Hematopoietic multipotent progenitor cell treated with erythropoietin and hydrocortisone succinate and interleukin-3 and kit ligand, for 17 days (in vitro differentiated cells): ENCODE results near the gene FHOD3.

ENCODE experiments used
- DNase-seq: peaks from one replicate; pipeline ENCODE4 v3.0.0-alpha.2; 2015; ENCODE audit warnings: low spot score

FHOD3 gene

DNA sequence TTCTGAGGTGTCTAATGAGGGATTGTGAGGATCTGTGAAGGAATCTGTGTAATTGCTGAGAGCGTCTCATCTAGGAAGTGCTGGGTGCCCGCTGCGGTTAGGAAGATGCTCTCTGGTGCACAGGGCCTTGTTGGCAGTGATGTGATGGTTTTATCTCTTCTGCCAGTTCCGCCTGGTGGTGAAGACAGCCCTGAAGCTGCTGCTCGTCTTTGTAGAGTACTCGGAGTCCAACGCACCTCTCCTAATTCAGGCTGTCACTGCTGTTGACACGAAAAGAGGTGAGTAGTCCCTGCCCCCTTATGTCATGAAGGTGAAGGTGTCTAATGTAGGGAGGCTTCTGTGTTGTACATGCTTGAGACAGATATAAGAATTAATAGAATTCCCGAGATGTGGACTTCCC is 297.1 kb downstream of the FHOD3 start:
- no peak for DNase-seq

- DNase-seq: no peak
Observed at GRCh38 chr18:36595046-36595817, 297.7 kb downstream of the FHOD3 start.

GRCh38 chr18:36595818-36596215 is 298.3 kb downstream of the FHOD3 start:
- DNase-seq: no peak

GRCh38 chr18:36597636-36598035 is 300.1 kb downstream of the FHOD3 start:
- no peak for DNase-seq

- DNase-seq: no peak
Observed at GRCh38 chr18:36600548-36600947, 303.0 kb downstream of the FHOD3 start.

GRCh38 chr18:36601316-36601715 is 303.8 kb downstream of the FHOD3 start:
- DNase-seq: no peak

DNA sequence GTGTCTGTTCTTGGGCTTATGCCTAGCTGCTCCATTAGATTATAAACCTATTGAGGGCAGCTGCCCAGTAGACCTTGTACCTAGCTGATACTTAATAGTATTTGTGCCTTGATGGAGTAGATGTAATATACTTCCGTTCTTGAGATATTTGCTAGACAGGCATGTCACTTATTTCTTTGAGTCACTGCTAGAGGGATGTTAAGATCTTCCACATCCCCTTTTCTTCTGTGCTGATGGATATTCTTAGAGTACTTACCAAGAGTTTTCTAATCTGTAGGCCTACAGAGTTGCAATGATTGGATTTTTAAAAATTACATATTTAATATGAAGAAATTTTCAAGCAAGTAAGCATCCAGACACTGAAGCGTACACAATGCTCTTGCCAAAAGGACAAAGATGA is 304.6 kb downstream of the FHOD3 start:
- no peak for DNase-seq

DNA sequence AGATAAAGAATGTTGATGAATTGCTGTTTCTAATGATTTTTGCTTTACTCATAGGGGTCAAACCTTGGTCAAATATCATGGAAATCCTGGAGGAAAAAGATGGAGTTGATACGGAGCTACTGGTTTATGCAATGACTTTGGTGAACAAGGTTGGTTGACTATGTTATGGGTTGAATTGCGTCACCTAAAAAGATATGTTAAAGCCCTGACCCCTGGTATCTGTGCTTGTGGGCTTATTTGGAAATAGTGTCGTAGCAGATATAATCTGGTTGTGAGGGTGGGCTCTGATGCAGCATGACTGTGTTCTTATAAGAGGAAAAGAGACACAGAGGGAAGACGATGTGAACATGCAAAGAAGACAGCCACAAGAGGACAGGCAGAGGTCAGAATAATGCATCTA is 305.1 kb downstream of the FHOD3 start:
- DNase-seq: no peak

- no peak for DNase-seq
Observed at GRCh38 chr18:36608107-36608506, 310.6 kb downstream of the FHOD3 start.

DNA sequence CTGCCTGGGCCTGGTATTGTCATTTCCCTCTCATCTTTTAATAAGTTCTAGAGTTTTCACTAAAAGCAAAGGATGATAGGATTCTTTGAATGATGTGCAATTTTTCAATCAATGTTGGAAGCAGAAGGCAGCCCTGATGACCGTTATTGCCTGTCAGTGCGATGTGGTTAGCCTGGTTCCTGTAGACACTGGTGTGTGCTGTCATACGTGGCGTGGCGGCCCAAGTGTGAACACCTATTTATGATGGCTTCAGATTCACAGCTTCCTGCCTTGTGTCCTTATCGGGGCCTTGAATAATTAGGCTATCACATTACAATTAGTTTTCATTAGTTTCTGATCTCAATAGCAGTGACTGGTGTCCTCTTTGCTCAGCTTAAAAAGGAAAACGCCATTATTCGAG is 312.7 kb downstream of the FHOD3 start:
- no peak for DNase-seq

DNA sequence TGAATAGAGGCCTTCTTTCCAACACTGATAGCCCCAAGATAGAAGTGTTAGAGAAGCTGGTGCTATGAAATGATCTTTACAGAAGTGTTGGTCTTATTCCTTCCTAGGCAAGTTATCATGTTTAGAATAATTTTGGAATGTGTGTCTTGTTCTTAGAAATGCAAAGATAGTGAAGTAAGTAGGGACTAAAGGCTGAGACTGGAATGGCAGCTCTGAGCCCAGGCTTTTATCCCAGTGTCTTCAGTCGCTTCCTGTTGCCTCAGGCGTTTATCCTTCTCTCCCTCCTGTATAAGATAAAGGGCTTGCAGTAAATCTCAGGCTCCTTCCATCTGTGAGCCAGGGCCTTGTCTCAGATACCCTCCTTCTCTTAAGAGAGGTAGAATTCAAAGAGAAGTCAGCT is 313.1 kb downstream of the FHOD3 start:
- DNase-seq: no peak

GRCh38 chr18:36613069-36613468 is 315.6 kb downstream of the FHOD3 start:
- no peak for DNase-seq

DNA sequence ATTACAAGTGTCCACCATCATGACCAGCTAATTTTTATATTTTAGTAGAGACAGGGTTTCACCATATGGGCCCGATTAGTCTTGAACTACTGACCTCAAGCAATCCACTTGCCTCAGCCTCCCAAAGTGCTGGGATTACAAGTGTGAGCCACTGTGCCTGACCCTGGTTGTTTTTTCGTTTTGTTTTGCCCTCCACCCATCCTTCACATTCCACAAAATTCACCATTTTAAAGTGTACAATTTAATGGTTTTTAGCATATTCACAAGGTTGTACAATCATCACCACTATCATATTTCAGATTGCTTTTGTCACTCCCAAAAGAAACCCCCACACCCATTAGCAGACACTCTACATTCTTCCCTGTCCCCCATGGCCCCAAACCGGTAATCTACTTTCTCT is 316.3 kb downstream of the FHOD3 start:
- DNase-seq: no peak

DNA sequence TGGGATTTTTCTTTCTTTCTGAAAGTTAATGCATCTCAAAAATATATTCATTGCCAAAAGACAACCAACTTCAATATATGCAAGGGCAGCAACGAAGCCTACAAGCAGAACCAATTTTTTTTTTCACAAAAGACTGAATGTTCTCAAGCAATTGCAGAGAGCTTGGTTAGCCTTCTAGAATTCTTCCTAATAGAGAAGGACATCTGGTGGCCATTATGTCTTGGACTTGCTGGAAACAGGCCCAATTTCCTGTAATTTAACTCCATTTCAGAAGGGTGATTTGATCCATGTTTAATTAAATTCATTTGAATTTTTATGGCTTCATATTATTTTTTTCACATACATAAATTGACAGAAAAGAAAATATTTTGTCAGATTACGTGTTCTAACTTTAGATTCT is 323.3 kb downstream of the FHOD3 start:
- DNase-seq: no peak

DNA sequence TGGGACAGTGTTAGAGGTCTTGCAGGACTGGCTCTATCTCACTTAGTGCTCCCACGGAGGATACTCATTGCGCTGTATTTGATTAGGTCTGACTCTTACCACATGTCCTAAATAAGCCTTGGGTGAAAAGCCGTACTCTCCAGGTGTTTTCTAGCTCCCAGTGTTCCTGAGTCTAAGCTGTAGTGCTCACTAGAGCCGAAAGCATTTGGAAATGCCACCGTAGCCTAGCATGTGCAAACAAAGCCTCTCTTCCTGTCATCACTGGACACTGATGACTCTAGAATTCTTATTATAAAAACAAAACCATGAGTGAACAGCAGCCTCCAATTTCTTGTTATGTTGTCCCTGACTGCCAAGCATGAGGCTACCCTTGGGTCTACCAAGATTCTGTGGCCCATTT is 325.1 kb downstream of the FHOD3 start:
- no peak for DNase-seq

DNA sequence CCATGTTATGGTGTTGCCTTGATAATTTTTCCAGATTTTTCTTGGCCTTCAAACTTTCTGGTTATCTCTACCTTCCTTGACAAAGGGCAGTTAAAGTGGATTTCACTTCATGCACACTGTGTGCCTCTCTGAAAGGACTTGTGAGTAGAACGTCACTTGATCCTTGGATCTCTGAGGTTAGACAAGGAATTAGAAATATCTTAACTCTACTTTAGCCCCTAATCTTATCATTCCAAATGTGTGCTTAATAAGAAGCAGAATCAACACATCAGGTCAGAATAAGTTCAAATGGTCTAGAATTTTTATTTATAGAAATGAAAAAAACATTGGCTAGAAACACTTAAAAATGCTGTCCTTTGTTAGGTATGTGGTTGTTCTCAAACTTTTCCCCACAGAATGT is 325.6 kb downstream of the FHOD3 start:
- DNase-seq: no peak

DNA sequence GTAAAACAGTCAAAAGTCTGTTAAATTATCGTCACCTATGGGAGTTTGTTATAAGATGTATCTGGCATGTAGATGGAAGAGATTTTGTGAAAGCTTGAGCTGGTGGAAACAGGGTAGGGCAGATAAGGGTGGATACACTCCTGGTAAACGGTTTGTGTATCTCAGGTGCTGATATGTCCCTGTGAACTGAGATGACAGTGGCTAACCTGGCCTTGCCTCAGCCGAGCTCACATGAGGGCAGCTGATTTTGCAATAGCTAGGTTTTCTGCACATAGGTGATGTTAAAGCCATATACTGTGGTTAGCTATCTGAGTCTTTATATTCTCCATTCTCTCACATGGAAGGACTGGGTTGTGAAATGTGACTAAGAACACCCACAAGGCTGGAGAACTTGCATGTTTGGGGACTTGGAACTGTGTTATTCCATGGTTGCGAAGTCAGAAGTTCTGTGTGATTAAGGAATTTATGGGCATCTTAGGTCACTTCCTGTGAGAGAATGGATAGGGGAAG is 326.2 kb downstream of the FHOD3 start:
- DNase-seq: no peak

- DNase-seq: no peak
Observed at GRCh38 chr18:36624451-36625167, 327.1 kb downstream of the FHOD3 start.

- no peak for DNase-seq
Observed at GRCh38 chr18:36625386-36625785, 327.9 kb downstream of the FHOD3 start.

GRCh38 chr18:36627637-36628036 is 330.1 kb downstream of the FHOD3 start:
- no peak for DNase-seq

- DNase-seq: no peak
Observed at GRCh38 chr18:36628435-36629137, 331.1 kb downstream of the FHOD3 start.

DNA sequence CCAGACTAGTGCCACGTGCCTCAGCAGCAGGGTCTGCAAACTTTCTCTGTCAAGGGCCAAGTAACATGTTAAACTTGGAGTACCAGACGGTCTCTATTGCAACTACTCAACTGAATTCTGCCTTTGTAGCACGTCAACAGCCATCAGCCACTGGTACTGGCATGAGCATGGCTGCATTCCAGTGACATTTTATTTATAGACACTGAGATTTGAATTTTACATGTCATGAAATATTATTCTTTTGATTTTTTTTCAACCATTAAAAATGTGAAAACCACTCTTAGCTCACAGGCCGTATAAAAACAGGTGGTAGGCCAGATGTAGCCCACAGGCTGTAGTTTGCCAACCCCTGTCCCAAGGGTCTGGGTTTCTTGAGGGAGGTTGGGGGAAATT is 331.6 kb downstream of the FHOD3 start:
- no peak for DNase-seq

DNA sequence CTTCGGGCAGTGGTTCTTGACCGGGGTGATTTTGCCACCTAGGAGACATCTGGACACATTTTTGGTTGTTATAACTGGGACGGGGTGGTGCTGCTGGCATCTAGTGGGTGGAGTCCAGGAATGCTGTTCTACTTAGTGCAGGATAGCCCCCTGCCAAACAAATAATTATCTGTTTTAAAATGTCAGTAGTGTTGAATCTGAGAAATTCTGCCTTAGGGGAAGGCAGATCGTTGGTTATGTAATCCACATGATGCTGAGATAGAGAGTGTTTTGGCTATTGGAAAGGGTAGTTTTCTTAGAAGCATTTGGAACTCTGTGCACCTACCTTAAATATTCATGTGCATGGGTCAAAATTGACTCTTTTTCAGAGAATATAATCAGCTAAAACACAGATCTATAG is 332.3 kb downstream of the FHOD3 start:
- DNase-seq: no peak
